Body of pancreas (tissue), 4 donors: Measurements from ENCODE around the gene ID2.

ENCODE experiments used
- POLR2A ChIP-seq, 3 donors: fragments of 450-650 bp; IDR thresholded peaks; one replicate each; pipeline ENCODE4 v1.6.1; 2016; ENCODE audit warnings: antibody characterized with exemption in 3 of 3, mild to moderate bottlenecking in 2 of 3
- TF ChIP-seq, protein P1 (sequence below), 7 experiments: fragments of 450-650 bp in 4 of 7; fragments of 200-600 bp in 3 of 7; sonication (generic) in 3 of 7; IDR thresholded peaks; one replicate each; pipeline ENCODE4 v1.5.1; 2016 to 2019; ENCODE audit warnings: antibody characterized with exemption in 7 of 7

DNA sequence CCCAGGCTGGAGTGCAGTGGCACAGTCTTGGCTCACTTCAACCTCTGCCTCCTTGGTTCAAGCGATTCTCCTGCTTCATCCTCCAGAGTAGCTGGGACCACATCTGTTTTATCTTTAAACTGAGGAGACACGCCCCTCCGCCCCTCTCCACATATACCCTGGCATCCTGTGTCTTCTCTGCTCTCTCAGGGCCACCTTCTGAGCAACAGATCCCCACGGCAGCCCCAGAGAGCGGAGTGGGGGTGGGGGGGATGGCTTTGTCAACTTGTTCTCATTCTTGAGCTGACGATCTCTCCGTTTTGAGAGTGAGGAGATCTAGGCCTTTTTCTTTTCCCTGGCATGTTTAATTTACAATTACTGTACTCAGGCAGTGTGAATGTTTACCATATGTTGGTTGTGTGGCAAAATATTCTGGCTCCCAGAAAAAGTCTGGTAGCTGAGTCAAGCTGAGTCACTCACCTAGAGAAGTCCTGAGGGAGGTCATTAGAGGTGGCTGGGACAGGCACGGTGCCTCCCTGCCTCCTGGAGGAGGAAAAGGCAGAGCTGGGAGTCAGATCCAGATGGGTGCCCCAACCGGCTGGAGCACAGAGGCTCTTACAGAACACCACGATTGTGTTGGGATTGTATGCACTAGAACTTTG is 19.5 kb upstream of the ID2 start:
- TF ChIP-seq, protein P1, sequence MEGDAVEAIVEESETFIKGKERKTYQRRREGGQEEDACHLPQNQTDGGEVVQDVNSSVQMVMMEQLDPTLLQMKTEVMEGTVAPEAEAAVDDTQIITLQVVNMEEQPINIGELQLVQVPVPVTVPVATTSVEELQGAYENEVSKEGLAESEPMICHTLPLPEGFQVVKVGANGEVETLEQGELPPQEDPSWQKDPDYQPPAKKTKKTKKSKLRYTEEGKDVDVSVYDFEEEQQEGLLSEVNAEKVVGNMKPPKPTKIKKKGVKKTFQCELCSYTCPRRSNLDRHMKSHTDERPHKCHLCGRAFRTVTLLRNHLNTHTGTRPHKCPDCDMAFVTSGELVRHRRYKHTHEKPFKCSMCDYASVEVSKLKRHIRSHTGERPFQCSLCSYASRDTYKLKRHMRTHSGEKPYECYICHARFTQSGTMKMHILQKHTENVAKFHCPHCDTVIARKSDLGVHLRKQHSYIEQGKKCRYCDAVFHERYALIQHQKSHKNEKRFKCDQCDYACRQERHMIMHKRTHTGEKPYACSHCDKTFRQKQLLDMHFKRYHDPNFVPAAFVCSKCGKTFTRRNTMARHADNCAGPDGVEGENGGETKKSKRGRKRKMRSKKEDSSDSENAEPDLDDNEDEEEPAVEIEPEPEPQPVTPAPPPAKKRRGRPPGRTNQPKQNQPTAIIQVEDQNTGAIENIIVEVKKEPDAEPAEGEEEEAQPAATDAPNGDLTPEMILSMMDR (IDR thresholded peaks at IDR 0.05): no peak
- TF ChIP-seq POLR2A (IDR thresholded peaks at IDR 0.05): no peak
